ENCODE measurements around the gene BAG3. TPM values are rescaled to one million over a fixed set of nuclear protein-coding genes. Genes with fewer than 3 reads are reported as not detected.
A peak's percentile ranks its signal among the peaks of the same experiment; 100 is the strongest.

Gene BAG3
- total RNA-seq: 88.0 TPM

- DNase-seq (ENCODE audit: low spot score in 2 of 2): peak; percentile 82 to 98
- intact Hi-C loops (cut with DNase I): loop anchor here (1.0 to 10.0 kb wide), 9 partner anchors 28 to 896 kb away; partner anchors contain the start of genes CACUL1, GRK5, MCMBP and PRDX3
- no peaks in the 10 kb centered on the region for H3K9me3 ChIP-seq
- peak within 1 kb of the TSS; percentile 99 for H3K4me3 ChIP-seq
- no peak for TF ChIP-seq CTCF (IDR thresholded peaks at IDR 0.05)
- peaks cover 0 to 6% of the 10 kb centered on the region in 2 donors for H3K36me3 ChIP-seq
- H3K27ac ChIP-seq: peak within 1 kb of the TSS; percentile 99
- peaks cover 0 to 25% of the 10 kb centered on the region in 2 donors for H3K4me1 ChIP-seq
- no peaks in the 10 kb centered on the region for H3K27me3 ChIP-seq
Measured at GRCh38 chr10:119650692-119651513, at the start of gene BAG3. Gene BAG3 (plus strand): TSS chr10:119651380. CDS start chr10:119651676, 296 bp downstream.

GRCh38 chr10:119602241-119603095 lies 48.7 kb upstream of the BAG3 start:
- no peaks in the 10 kb centered on the region for H3K27me3 ChIP-seq
- no peak overlapping the region for H3K27ac ChIP-seq
- H3K4me3 ChIP-seq: no peak overlapping the region
- peak in 1 of 3 experiments; percentile 30 for TF ChIP-seq CTCF (IDR thresholded peaks at IDR 0.05)
- no peak for DNase-seq (ENCODE audit: low spot score in 2 of 2)
- no peaks in the 10 kb centered on the region for H3K4me1 ChIP-seq
- intact Hi-C loops (cut with DNase I): no loop called here
- no peaks in the 10 kb centered on the region for H3K36me3 ChIP-seq
- no peaks in the 10 kb centered on the region for H3K9me3 ChIP-seq

- TF ChIP-seq CTCF (IDR thresholded peaks at IDR 0.05): no peak
- Histone ChIP-seq H3K36me3 (no peaks in the 10 kb centered on the region), H3K27me3 (no peaks in the 10 kb centered on the region), H3K4me1 (no peaks in the 10 kb centered on the region), H3K27ac (no peak overlapping the region), H3K9me3 (no peaks in the 10 kb centered on the region), H3K4me3 (no peak overlapping the region)
- intact Hi-C loops (cut with DNase I): no loop called here
- no peak for DNase-seq (ENCODE audit: low spot score in 2 of 2)
Measured at GRCh38 chr10:119604468-119604867, 46.7 kb upstream of the BAG3 start.

- Histone ChIP-seq H3K4me3 (peak overlapping the region in 1 of 2 donors; percentile 42), H3K36me3 (no peaks in the 10 kb centered on the region), H3K27ac (no peak overlapping the region), H3K9me3 (no peaks in the 10 kb centered on the region), H3K4me1 (no peaks in the 10 kb centered on the region), H3K27me3 (no peaks in the 10 kb centered on the region)
- DNase-seq (ENCODE audit: low spot score in 2 of 2): peak in 1 of 2 donors; percentile 67
- TF ChIP-seq CTCF (IDR thresholded peaks at IDR 0.05): peak; percentile 43 to 77 (median 58)
- intact Hi-C loops (cut with DNase I): loop anchor here (2.0 kb wide), 2 partner anchors 42 to 250 kb away; partner anchors contain the start of gene BAG3
Measured at GRCh38 chr10:119608316-119609155, 42.6 kb upstream of the BAG3 start.

- no peaks in the 10 kb centered on the region for H3K27me3 ChIP-seq
- H3K27ac ChIP-seq: no peak overlapping the region
- H3K36me3 ChIP-seq: no peaks in the 10 kb centered on the region
- H3K4me3 ChIP-seq: no peak overlapping the region
- intact Hi-C loops (cut with DNase I): loop anchor here (2.0 kb wide), 2 partner anchors 41 to 249 kb away; partner anchors contain the start of gene BAG3
- DNase-seq (ENCODE audit: low spot score in 2 of 2): no peak
- no peaks in the 10 kb centered on the region for H3K4me1 ChIP-seq
- H3K9me3 ChIP-seq: no peaks in the 10 kb centered on the region
- TF ChIP-seq CTCF (IDR thresholded peaks at IDR 0.05): no peak
Measured at GRCh38 chr10:119609516-119609915, 41.7 kb upstream of the BAG3 start.

Measured in ascending aorta (tissue), 2 donors.